Heart right ventricle (tissue), 16 donors: ENCODE measurements around the gene RALGPS1. TPM values are rescaled to one million over a fixed set of nuclear protein-coding genes. Genes with fewer than 3 reads are reported as not detected.

Experiments
- ATAC-seq, 8 donors: fragments of 200-7000 bp; cut with Tn5 transposase; one replicate each; pipeline ENCODE4 v1.9.1; 2020; ENCODE audit warnings: mild to moderate bottlenecking in 8 of 8, moderate library complexity in 8 of 8, moderate number of reproducible peaks in 1 of 8
- DNase-seq, 2 donors: peaks; one replicate each; pipeline ENCODE4 v3.0.0-alpha.2; 2020
- H3K27ac ChIP-seq, 10 donors: fragments of 200-600 bp; sonication (generic) in 2 of 10; one replicate each; pipeline versions ENCODE4 v1.5.0 to v1.8.0; 2020 to 2022; ENCODE audit warnings: mild to moderate bottlenecking in 3 of 10
- H3K27me3 ChIP-seq, 7 donors: fragments of 200-600 bp; one replicate each; pipeline ENCODE4 v1.8.0; 2021 to 2022; ENCODE audit warnings: mild to moderate bottlenecking in 2 of 7
- H3K36me3 ChIP-seq, 9 donors: fragments of 200-600 bp; sonication (generic) in 1 of 9; one replicate each; pipeline versions ENCODE4 v1.5.0 to v1.8.0; 2020 to 2022; ENCODE audit warnings: mild to moderate bottlenecking in 2 of 9
- H3K4me1 ChIP-seq, 9 donors: fragments of 200-600 bp; sonication (generic) in 1 of 9; one replicate each; pipeline versions ENCODE4 v1.5.0 to v1.8.0; 2020 to 2022; ENCODE audit warnings: mild to moderate bottlenecking in 4 of 9
- H3K4me3 ChIP-seq, 10 donors: fragments of 200-600 bp; sonication (generic) in 2 of 10; one replicate each; pipeline versions ENCODE4 v1.5.0 to v1.8.0; 2020 to 2022; ENCODE audit warnings: mild to moderate bottlenecking in 7 of 10, moderate library complexity in 2 of 10
- H3K9me3 ChIP-seq, 11 donors: fragments of 200-600 bp in 10 of 11; sonication (generic) in 2 of 11; one replicate each; pipeline versions ENCODE4 v1.5.0 to v1.8.0; 2013 to 2022; ENCODE audit warnings: mild to moderate bottlenecking in 2 of 11, control low read depth in 1 of 11, moderate library complexity in 1 of 11
- WGBS, 2 donors: extraction: QIAGEN DNeasy Blood & Tissue Kit; methylation state at CpG; one replicate each; pipeline ENCODE4 v1.1.7; 2013; ENCODE audit warnings: inconsistent platforms in 1 of 2; 5-methylcytosine and 5-hydroxymethylcytosine counted together
- intact Hi-C, 10 donors: fragments of 100-400 bp; cut with DNase I; formaldehyde crosslinking; loops; one replicate each; pipeline versions ENCODE4 v1.11.1 to v1.14.2; 2022
- polyA plus RNA-seq, 2 donors: library from polyadenylated mRNA; stranded (reverse); fragments of 200-250 nt; gene quantifications; one replicate each; pipeline ENCODE4 v1.2.3, GENCODE V29; 2013
- total RNA-seq, 10 donors: library from RNA; stranded (reverse); fragmentation: NEBNext Ultra II Directional in 3 of 10; extraction: Animal tissue kit (Norgen Biotek cat#: 25700) in 3 of 10; gene quantifications; one replicate each; pipeline versions ENCODE4 v1.2.1 to v1.2.4, GENCODE V29; 2021 to 2023
- TF ChIP-seq, protein P1 (sequence below), 9 donors: fragments of 200-600 bp; sonication (generic) in 2 of 9; IDR thresholded peaks; one replicate each; pipeline versions ENCODE4 v1.5.0 to v1.8.0; 2021 to 2022; ENCODE audit warnings: antibody characterized with exemption in 9 of 9, mild to moderate bottlenecking in 5 of 9, moderate library complexity in 1 of 9
- donor health status: Arrhythmogenic right ventricular cardiomyopathy.
- donor health status: ischemic (EF 13 %, LVEDD 7.1; RV severe dilation, severe dysfunction).
- donor health status: healthy with polysubstance abuse.
- donor health status: DM: no; HTN: yes; CAD: no.
- donor health status: DM: no; HTN: no; CAD: no.
- donor health status: ischemic (EF 25% LVEDD 6.9; RV normal size, moderate dysfunction).
- donor health status: ischemic (EF 25% LVEDD 5.7; RV mildly dilated, moderate dysfunction).
- donor health status: healthy.
- donor health status: DM: yes; HTN: yes; CAD: no.
- donor health status: Ischemic cardiomyopathy.
- donor health status: ischemic (EF 35%, LVEDD 5.7; RV mildly dilated, moderate dysfunction).
- donor health status: nonischemic (EF 11% LVEDD 7.7; RV severe dilation, severe dysfunction).
- donor health status: DM: yes; HTN: yes; CAD: no.
- donor health status: PGD.
- donor health status: ischemic (EF 29% LVEDD 5.4; RV normal size, mild dysfunction).
- donor health status: nonischemic (EF 23%, LVEDD 6.1; RV moderate dilation, normal function).

RALGPS1 gene
- total and polyA plus RNA-seq, 12 donors = 4.2 to 25.0 (median 16.8) TPM

DNA sequence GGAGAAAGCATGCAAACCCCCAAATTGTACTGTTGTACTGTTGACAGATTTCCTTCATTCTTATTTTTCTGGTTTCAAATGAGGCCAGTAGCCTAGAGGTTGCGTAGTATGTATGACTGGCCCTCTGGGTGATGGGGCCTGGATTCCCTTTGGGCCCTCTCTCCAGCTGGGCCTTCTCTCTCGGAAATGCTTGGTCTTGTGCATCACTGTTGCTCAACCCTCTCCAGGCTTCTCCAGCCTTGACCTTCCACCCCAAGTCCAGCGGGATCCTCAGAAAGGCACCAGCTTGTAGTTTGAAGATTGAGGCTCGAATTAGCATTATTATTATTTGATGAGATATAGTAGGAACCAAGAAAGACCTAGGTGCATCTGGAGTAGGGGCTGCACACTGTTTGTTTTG, 120.8 kb downstream of the RALGPS1 start:
- TF ChIP-seq, protein P1, sequence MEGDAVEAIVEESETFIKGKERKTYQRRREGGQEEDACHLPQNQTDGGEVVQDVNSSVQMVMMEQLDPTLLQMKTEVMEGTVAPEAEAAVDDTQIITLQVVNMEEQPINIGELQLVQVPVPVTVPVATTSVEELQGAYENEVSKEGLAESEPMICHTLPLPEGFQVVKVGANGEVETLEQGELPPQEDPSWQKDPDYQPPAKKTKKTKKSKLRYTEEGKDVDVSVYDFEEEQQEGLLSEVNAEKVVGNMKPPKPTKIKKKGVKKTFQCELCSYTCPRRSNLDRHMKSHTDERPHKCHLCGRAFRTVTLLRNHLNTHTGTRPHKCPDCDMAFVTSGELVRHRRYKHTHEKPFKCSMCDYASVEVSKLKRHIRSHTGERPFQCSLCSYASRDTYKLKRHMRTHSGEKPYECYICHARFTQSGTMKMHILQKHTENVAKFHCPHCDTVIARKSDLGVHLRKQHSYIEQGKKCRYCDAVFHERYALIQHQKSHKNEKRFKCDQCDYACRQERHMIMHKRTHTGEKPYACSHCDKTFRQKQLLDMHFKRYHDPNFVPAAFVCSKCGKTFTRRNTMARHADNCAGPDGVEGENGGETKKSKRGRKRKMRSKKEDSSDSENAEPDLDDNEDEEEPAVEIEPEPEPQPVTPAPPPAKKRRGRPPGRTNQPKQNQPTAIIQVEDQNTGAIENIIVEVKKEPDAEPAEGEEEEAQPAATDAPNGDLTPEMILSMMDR (IDR thresholded peaks at IDR 0.05) = no peak
- Histone ChIP-seq H3K4me1 (peaks cover 0 to 46% (median 30%) of the 10 kb centered on the region in 9 donors), H3K9me3 (no peaks in the 10 kb centered on the region), H3K4me3 (no peak overlapping the region), H3K36me3 (no peaks in the 10 kb centered on the region), H3K27ac (peak overlapping the region in 9 of 10 donors; percentile 11 to 84 (median 69)), H3K27me3 (no peaks in the 10 kb centered on the region)
- WGBS, 2 donors = 61 to 68% methylated on average over 4 of the region's 4 CpGs
- intact Hi-C loops = loop anchor here in 3 of 10 donors (5.0 to 10.0 kb wide), 3 partner anchors 51 to 89 kb away; partner anchors contain the start of gene ANGPTL2 (in 1 of the 3)
- ATAC-seq (peak; percentile 74 to 89 (median 85)), DNase-seq (peak; percentile 57 to 62)

- DNase-seq (peak; percentile 59 to 63), ATAC-seq (peak; percentile 76 to 90 (median 84))
- TF ChIP-seq, protein P1 (IDR thresholded peaks at IDR 0.05) = no peak
- H3K27ac ChIP-seq = peak overlapping the region in 9 of 10 donors; percentile 11 to 84 (median 69)
- intact Hi-C loops = loop anchor here in 3 of 10 donors (5.0 to 10.0 kb wide), 3 partner anchors 51 to 89 kb away; partner anchors contain the start of gene ANGPTL2 (in 1 of the 3)
- no peaks in the 10 kb centered on the region for H3K9me3 ChIP-seq
- H3K4me3 ChIP-seq = no peak overlapping the region
- H3K27me3 ChIP-seq = no peaks in the 10 kb centered on the region
- WGBS, 2 donors = 45 to 60% methylated on average over 4 of the region's 4 CpGs
- H3K36me3 ChIP-seq = no peaks in the 10 kb centered on the region
- H3K4me1 ChIP-seq = peaks cover 0 to 46% (median 30%) of the 10 kb centered on the region in 9 donors
Measured at GRCh38 chr9:127035948-127036347, 121.4 kb downstream of the RALGPS1 start.

DNA sequence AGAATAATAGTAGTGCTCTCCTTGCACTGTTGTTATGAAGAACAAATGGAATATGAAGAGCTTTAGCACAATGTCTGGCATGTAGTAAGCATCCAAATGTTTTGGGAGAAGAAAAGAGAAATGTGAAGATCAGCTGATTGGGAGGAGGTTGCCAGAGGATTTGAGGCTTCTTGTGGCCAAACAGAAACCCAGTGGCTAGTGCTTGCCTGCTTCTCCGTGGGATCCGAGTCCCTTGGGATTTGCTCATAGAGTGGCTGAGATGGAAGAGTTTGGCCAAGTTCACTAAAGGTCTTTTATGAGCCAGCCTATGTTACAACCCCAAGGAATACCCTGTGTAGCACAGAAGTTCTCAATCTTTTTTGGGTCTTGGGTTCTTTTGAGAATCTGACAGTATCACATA, 121.9 kb downstream of the RALGPS1 start:
- Histone ChIP-seq H3K27ac (peak overlapping the region in 8 of 10 donors; percentile 11 to 84 (median 72)), H3K4me3 (no peak overlapping the region), H3K27me3 (no peaks in the 10 kb centered on the region), H3K4me1 (peaks cover 0 to 46% (median 30%) of the 10 kb centered on the region in 9 donors), H3K9me3 (no peaks in the 10 kb centered on the region), H3K36me3 (no peaks in the 10 kb centered on the region)
- ATAC-seq = peak in 2 of 8 donors; percentile 2 to 7
- intact Hi-C loops = loop anchor here in 3 of 10 donors (5.0 to 10.0 kb wide), 3 partner anchors 52 to 88 kb away; partner anchors contain the start of gene ANGPTL2 (in 1 of the 3)
- TF ChIP-seq, protein P1 (IDR thresholded peaks at IDR 0.05) = no peak
- no peak for DNase-seq
- 78 to 81% methylated on average over 2 of the region's 2 CpGs for WGBS, 2 donors

- Histone ChIP-seq H3K27ac (no peak overlapping the region), H3K4me1 (peaks cover 0 to 37% (median 24%) of the 10 kb centered on the region in 9 donors), H3K9me3 (no peaks in the 10 kb centered on the region), H3K27me3 (no peaks in the 10 kb centered on the region), H3K4me3 (no peak overlapping the region), H3K36me3 (no peaks in the 10 kb centered on the region)
- intact Hi-C loops = loop anchor here in 3 of 10 donors (5.0 to 10.0 kb wide), 3 partner anchors 54 to 86 kb away; partner anchors contain the start of gene ANGPTL2 (in 1 of the 3)
- 95 to 98% methylated on average over 5 of the region's 5 CpGs for WGBS, 2 donors
- DNase-seq (no peak), ATAC-seq (no peak)
- TF ChIP-seq, protein P1 (IDR thresholded peaks at IDR 0.05) = no peak
Measured at GRCh38 chr9:127038531-127038930, 123.9 kb downstream of the RALGPS1 start.
